Measurements from ENCODE around the gene DTX4. TPM values are rescaled to one million over a fixed set of nuclear protein-coding genes. Genes with fewer than 3 reads are reported as not detected.
A peak's percentile ranks its signal among the peaks of the same experiment; 100 is the strongest.

Gene DTX4
- polyA plus RNA-seq, 2 donors: 1.8 to 2.4 TPM

- Histone ChIP-seq H3K27me3 (ENCODE audit: control insufficient read depth in 1 of 2, insufficient read depth in 2 of 2, low read length in 2 of 2) (no peaks in the 10 kb centered on the region), H3K9me3 (ENCODE audit: control insufficient read depth in 2 of 2, insufficient read depth in 1 of 2, low read depth in 1 of 2, low read length in 1 of 2) (no peaks in the 10 kb centered on the region), H3K4me3 (ENCODE audit: low read depth in 1 of 2, low read length in 2 of 2) (no peak overlapping the region), H3K4me1 (ENCODE audit: control insufficient read depth in 2 of 2, insufficient read depth in 2 of 2, low read length in 1 of 2) (peaks cover 5 to 6% of the 10 kb centered on the region in 2 donors), H3K36me3 (ENCODE audit: control insufficient read depth in 2 of 2, insufficient read depth in 2 of 2, low read length in 1 of 2) (no peaks in the 10 kb centered on the region), H3K27ac (ENCODE audit: low read depth in 2 of 2, low read length in 1 of 2) (no peak overlapping the region)
- 89 to 91% methylated on average over 2 of the region's 2 CpGs for WGBS, 2 donors
Observed at GRCh38 chr11:59180907-59181306, 9.0 kb downstream of the DTX4 start.

- Histone ChIP-seq H3K4me1 (ENCODE audit: control insufficient read depth in 2 of 2, insufficient read depth in 2 of 2, low read length in 1 of 2) (peaks cover 7 to 9% of the 10 kb centered on the region in 2 donors), H3K9me3 (ENCODE audit: control insufficient read depth in 2 of 2, insufficient read depth in 1 of 2, low read depth in 1 of 2, low read length in 1 of 2) (no peaks in the 10 kb centered on the region), H3K4me3 (ENCODE audit: low read depth in 1 of 2, low read length in 2 of 2) (no peak overlapping the region), H3K36me3 (ENCODE audit: control insufficient read depth in 2 of 2, insufficient read depth in 2 of 2, low read length in 1 of 2) (no peaks in the 10 kb centered on the region), H3K27me3 (ENCODE audit: control insufficient read depth in 1 of 2, insufficient read depth in 2 of 2, low read length in 2 of 2) (no peaks in the 10 kb centered on the region), H3K27ac (ENCODE audit: low read depth in 2 of 2, low read length in 1 of 2) (no peak overlapping the region)
- 94 to 95% methylated on average over 33 of the region's 33 CpGs for WGBS, 2 donors
Observed at GRCh38 chr11:59181746-59182456, 10.0 kb downstream of the DTX4 start.

GRCh38 chr11:59182457-59183151 is 10.7 kb downstream of the DTX4 start:
- 85 to 91% methylated on average over 4 of the region's 4 CpGs for WGBS, 2 donors

GRCh38 chr11:59183771-59184170 is 11.8 kb downstream of the DTX4 start:
- Histone ChIP-seq H3K4me3 (ENCODE audit: low read depth in 1 of 2, low read length in 2 of 2) (no peak overlapping the region), H3K27ac (ENCODE audit: low read depth in 2 of 2, low read length in 1 of 2) (peak overlapping the region in 1 of 2 donors; percentile 27), H3K4me1 (ENCODE audit: control insufficient read depth in 2 of 2, insufficient read depth in 2 of 2, low read length in 1 of 2) (peaks cover 7 to 11% of the 10 kb centered on the region in 2 donors), H3K36me3 (ENCODE audit: control insufficient read depth in 2 of 2, insufficient read depth in 2 of 2, low read length in 1 of 2) (no peaks in the 10 kb centered on the region), H3K27me3 (ENCODE audit: control insufficient read depth in 1 of 2, insufficient read depth in 2 of 2, low read length in 2 of 2) (no peaks in the 10 kb centered on the region), H3K9me3 (ENCODE audit: control insufficient read depth in 2 of 2, insufficient read depth in 1 of 2, low read depth in 1 of 2, low read length in 1 of 2) (no peaks in the 10 kb centered on the region)
- WGBS, 2 donors: 61 to 68% methylated on average over 1 of the region's 1 CpG

More at GRCh38 chr11:59182457-59183151, 10.7 kb downstream of the DTX4 start:
- no peak overlapping the region for H3K4me3 ChIP-seq (ENCODE audit: low read depth in 1 of 2, low read length in 2 of 2)
- no peaks in the 10 kb centered on the region for H3K27me3 ChIP-seq (ENCODE audit: control insufficient read depth in 1 of 2, insufficient read depth in 2 of 2, low read length in 2 of 2)
- no peaks in the 10 kb centered on the region for H3K9me3 ChIP-seq (ENCODE audit: control insufficient read depth in 2 of 2, insufficient read depth in 1 of 2, low read depth in 1 of 2, low read length in 1 of 2)
- H3K4me1 ChIP-seq (ENCODE audit: control insufficient read depth in 2 of 2, insufficient read depth in 2 of 2, low read length in 1 of 2): peaks cover 7 to 10% of the 10 kb centered on the region in 2 donors
- H3K27ac ChIP-seq (ENCODE audit: low read depth in 2 of 2, low read length in 1 of 2): no peak overlapping the region
- H3K36me3 ChIP-seq (ENCODE audit: control insufficient read depth in 2 of 2, insufficient read depth in 2 of 2, low read length in 1 of 2): no peaks in the 10 kb centered on the region

- no peaks in the 10 kb centered on the region for H3K9me3 ChIP-seq (ENCODE audit: control insufficient read depth in 2 of 2, insufficient read depth in 1 of 2, low read depth in 1 of 2, low read length in 1 of 2)
- no peaks in the 10 kb centered on the region for H3K27me3 ChIP-seq (ENCODE audit: control insufficient read depth in 1 of 2, insufficient read depth in 2 of 2, low read length in 2 of 2)
- H3K36me3 ChIP-seq (ENCODE audit: control insufficient read depth in 2 of 2, insufficient read depth in 2 of 2, low read length in 1 of 2): no peaks in the 10 kb centered on the region
- H3K27ac ChIP-seq (ENCODE audit: low read depth in 2 of 2, low read length in 1 of 2): peak overlapping the region in 1 of 2 donors; percentile 43
- no peak overlapping the region for H3K4me3 ChIP-seq (ENCODE audit: low read depth in 1 of 2, low read length in 2 of 2)
- 65 to 76% methylated on average over 9 of the region's 9 CpGs for WGBS, 2 donors
- peaks cover 7 to 11% of the 10 kb centered on the region in 2 donors for H3K4me1 ChIP-seq (ENCODE audit: control insufficient read depth in 2 of 2, insufficient read depth in 2 of 2, low read length in 1 of 2)
Observed at GRCh38 chr11:59184691-59185339, 12.9 kb downstream of the DTX4 start.

GRCh38 chr11:59185386-59185945 is 13.5 kb downstream of the DTX4 start:
- H3K4me1 ChIP-seq (ENCODE audit: control insufficient read depth in 2 of 2, insufficient read depth in 2 of 2, low read length in 1 of 2): peaks cover 7 to 11% of the 10 kb centered on the region in 2 donors
- no peaks in the 10 kb centered on the region for H3K9me3 ChIP-seq (ENCODE audit: control insufficient read depth in 2 of 2, insufficient read depth in 1 of 2, low read depth in 1 of 2, low read length in 1 of 2)
- 58 to 71% methylated on average over 5 of the region's 5 CpGs for WGBS, 2 donors
- H3K36me3 ChIP-seq (ENCODE audit: control insufficient read depth in 2 of 2, insufficient read depth in 2 of 2, low read length in 1 of 2): no peaks in the 10 kb centered on the region
- no peak overlapping the region for H3K4me3 ChIP-seq (ENCODE audit: low read depth in 1 of 2, low read length in 2 of 2)
- no peaks in the 10 kb centered on the region for H3K27me3 ChIP-seq (ENCODE audit: control insufficient read depth in 1 of 2, insufficient read depth in 2 of 2, low read length in 2 of 2)
- peak overlapping the region in 1 of 2 donors; percentile 29 for H3K27ac ChIP-seq (ENCODE audit: low read depth in 2 of 2, low read length in 1 of 2)

- Histone ChIP-seq H3K36me3 (ENCODE audit: control insufficient read depth in 2 of 2, insufficient read depth in 2 of 2, low read length in 1 of 2) (peaks cover 0 to 2% of the 10 kb centered on the region in 2 donors), H3K27ac (ENCODE audit: low read depth in 2 of 2, low read length in 1 of 2) (peak overlapping the region; percentile 16 to 26), H3K27me3 (ENCODE audit: control insufficient read depth in 1 of 2, insufficient read depth in 2 of 2, low read length in 2 of 2) (no peaks in the 10 kb centered on the region), H3K4me1 (ENCODE audit: control insufficient read depth in 2 of 2, insufficient read depth in 2 of 2, low read length in 1 of 2) (peaks cover 7 to 11% of the 10 kb centered on the region in 2 donors), H3K4me3 (ENCODE audit: low read depth in 1 of 2, low read length in 2 of 2) (no peak overlapping the region), H3K9me3 (ENCODE audit: control insufficient read depth in 2 of 2, insufficient read depth in 1 of 2, low read depth in 1 of 2, low read length in 1 of 2) (no peaks in the 10 kb centered on the region)
- 54 to 62% methylated on average over 5 of the region's 5 CpGs for WGBS, 2 donors
Observed at GRCh38 chr11:59186130-59186594, 14.2 kb downstream of the DTX4 start.

- no peak overlapping the region for H3K4me3 ChIP-seq (ENCODE audit: low read depth in 1 of 2, low read length in 2 of 2)
- H3K36me3 ChIP-seq (ENCODE audit: control insufficient read depth in 2 of 2, insufficient read depth in 2 of 2, low read length in 1 of 2): peaks cover 0 to 2% of the 10 kb centered on the region in 2 donors
- H3K27ac ChIP-seq (ENCODE audit: low read depth in 2 of 2, low read length in 1 of 2): peak overlapping the region in 1 of 2 donors; percentile 37
- no peaks in the 10 kb centered on the region for H3K27me3 ChIP-seq (ENCODE audit: control insufficient read depth in 1 of 2, insufficient read depth in 2 of 2, low read length in 2 of 2)
- peaks cover 7 to 11% of the 10 kb centered on the region in 2 donors for H3K4me1 ChIP-seq (ENCODE audit: control insufficient read depth in 2 of 2, insufficient read depth in 2 of 2, low read length in 1 of 2)
- 70 to 78% methylated on average over 3 of the region's 3 CpGs for WGBS, 2 donors
- no peaks in the 10 kb centered on the region for H3K9me3 ChIP-seq (ENCODE audit: control insufficient read depth in 2 of 2, insufficient read depth in 1 of 2, low read depth in 1 of 2, low read length in 1 of 2)
Observed at GRCh38 chr11:59187035-59187434, 15.1 kb downstream of the DTX4 start.

GRCh38 chr11:59187587-59187986 is 15.7 kb downstream of the DTX4 start:
- no peak overlapping the region for H3K4me3 ChIP-seq (ENCODE audit: low read depth in 1 of 2, low read length in 2 of 2)
- WGBS, 2 donors: 70 to 73% methylated on average over 6 of the region's 6 CpGs

More at GRCh38 chr11:59187587-59187986, 15.7 kb downstream of the DTX4 start:
- no peaks in the 10 kb centered on the region for H3K27me3 ChIP-seq (ENCODE audit: control insufficient read depth in 1 of 2, insufficient read depth in 2 of 2, low read length in 2 of 2)
- no peak overlapping the region for H3K27ac ChIP-seq (ENCODE audit: low read depth in 2 of 2, low read length in 1 of 2)
- H3K36me3 ChIP-seq (ENCODE audit: control insufficient read depth in 2 of 2, insufficient read depth in 2 of 2, low read length in 1 of 2): peaks cover 0 to 5% of the 10 kb centered on the region in 2 donors
- H3K4me1 ChIP-seq (ENCODE audit: control insufficient read depth in 2 of 2, insufficient read depth in 2 of 2, low read length in 1 of 2): peaks cover 7 to 11% of the 10 kb centered on the region in 2 donors
- no peaks in the 10 kb centered on the region for H3K9me3 ChIP-seq (ENCODE audit: control insufficient read depth in 2 of 2, insufficient read depth in 1 of 2, low read depth in 1 of 2, low read length in 1 of 2)
